Activated naive CD4-positive, alpha-beta T cell treated with anti-CD3 and anti-CD28 coated beads, Interleukin-2, amount 50 U/mL, for 24 hours (primary cell): ENCODE measurements around the gene IRF6.
"Not testable (repeated sequence)": the region's sequence is repeated elsewhere in the genome, so short reads cannot be mapped to it uniquely, and the experiment has no call there.

Experiments used
- H3K27ac Mint-ChIP-seq: one replicate; pipeline ENCODE4 v1.8.0; 2021; ENCODE audit warnings: mild to moderate bottlenecking, mixed read lengths
- H3K27me3 Mint-ChIP-seq: one replicate; pipeline ENCODE4 v1.8.0; 2021; ENCODE audit warnings: mixed read lengths
- H3K36me3 Mint-ChIP-seq: one replicate; pipeline ENCODE4 v1.8.0; 2021; ENCODE audit warnings: mixed read lengths
- H3K4me1 Mint-ChIP-seq: one replicate; pipeline ENCODE4 v1.8.0; 2021; ENCODE audit warnings: mixed read lengths
- H3K4me3 Mint-ChIP-seq: one replicate; pipeline ENCODE4 v1.8.0; 2021; ENCODE audit warnings: mild to moderate bottlenecking, mixed read lengths
- H3K9me3 Mint-ChIP-seq: one replicate; pipeline ENCODE4 v1.8.0; 2021; ENCODE audit warnings: mixed read lengths

The IRF6 gene

DNA sequence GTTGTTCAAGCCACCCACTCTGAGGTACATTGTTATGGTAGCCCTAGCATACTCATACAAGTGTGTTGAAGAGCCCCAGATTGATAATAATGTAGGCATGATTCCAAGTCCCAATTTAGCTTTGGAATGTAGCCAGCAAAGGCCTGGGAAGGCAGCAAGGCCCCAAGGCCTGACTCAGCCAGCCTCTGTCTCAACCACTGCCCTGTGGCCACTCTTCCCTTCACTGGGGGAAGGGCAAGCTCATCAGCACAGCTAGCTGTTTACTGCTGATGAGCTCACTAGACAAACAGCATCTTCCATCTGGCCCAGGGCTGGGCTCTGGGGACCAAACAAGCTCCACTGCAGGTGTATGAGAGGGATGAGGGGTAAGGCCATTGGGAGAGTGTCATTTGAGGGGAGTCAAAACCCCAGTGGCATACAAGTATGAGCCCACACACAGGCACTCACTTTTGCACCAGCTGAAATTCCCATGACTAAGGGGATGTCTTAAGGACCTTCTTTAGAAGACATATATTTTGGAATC, 2.2 kb upstream of the IRF6 start:
- Mint-ChIP-seq H3K27me3 (no peaks in the 10 kb centered on the region), H3K9me3 (no peaks in the 10 kb centered on the region), H3K36me3 (no peaks in the 10 kb centered on the region), H3K4me1 (peaks cover 7% of the 10 kb centered on the region), H3K4me3 (no peak overlapping the region), H3K27ac (no peak overlapping the region)

DNA sequence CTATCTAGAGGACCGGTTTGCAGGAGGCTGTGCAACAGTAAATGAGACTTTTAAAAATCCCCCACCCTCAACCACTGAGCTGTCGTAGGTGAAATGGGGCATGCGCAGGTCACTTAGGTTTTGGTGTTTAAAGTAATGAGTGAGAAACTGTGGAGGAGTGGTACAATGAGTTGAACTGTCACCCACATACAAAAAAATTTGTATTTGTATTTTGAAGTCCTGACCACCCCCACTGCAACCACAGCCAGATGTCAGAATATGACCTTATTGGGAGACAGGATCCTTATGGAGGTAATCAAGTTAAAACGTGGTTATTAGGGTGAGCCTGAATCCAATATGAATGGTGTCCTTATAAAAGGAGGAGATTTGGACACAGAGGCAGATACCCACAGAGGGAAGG, 1.6 kb upstream of the IRF6 start:
- H3K36me3 Mint-ChIP-seq = no peaks in the 10 kb centered on the region
- H3K4me3 Mint-ChIP-seq = no peak overlapping the region
- peaks cover 7% of the 10 kb centered on the region for H3K4me1 Mint-ChIP-seq
- H3K27ac Mint-ChIP-seq = no peak overlapping the region
- H3K9me3 Mint-ChIP-seq = no peaks in the 10 kb centered on the region
- H3K27me3 Mint-ChIP-seq = no peaks in the 10 kb centered on the region

DNA sequence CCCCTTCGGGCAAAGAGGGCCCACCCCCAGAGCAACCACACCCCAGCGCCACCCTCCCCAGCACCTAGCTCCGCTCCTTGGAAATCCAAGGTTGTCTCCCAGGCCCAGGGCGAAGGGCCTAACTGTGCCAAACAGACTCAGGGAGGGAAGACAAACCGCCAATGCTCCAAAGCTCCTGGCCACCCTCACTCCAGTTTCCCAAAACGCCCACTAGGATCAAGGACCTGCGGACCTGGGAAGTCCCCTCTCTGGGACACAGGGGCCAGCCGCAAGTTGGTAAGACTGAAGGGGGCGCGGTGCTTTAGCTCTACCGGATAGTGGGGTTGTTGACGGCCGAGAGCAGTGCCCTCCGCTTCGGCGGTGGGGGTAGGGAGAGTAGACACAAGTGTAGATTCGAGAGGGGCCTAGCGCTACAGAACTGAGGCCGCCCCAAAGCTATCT, 581 bp downstream of the IRF6 start:
- Mint-ChIP-seq H3K4me3 (peak overlapping the region; percentile 85), H3K27ac (no peak overlapping the region), H3K9me3 (no peaks in the 10 kb centered on the region), H3K4me1 (peaks cover 7% of the 10 kb centered on the region), H3K27me3 (no peaks in the 10 kb centered on the region), H3K36me3 (no peaks in the 10 kb centered on the region)

DNA sequence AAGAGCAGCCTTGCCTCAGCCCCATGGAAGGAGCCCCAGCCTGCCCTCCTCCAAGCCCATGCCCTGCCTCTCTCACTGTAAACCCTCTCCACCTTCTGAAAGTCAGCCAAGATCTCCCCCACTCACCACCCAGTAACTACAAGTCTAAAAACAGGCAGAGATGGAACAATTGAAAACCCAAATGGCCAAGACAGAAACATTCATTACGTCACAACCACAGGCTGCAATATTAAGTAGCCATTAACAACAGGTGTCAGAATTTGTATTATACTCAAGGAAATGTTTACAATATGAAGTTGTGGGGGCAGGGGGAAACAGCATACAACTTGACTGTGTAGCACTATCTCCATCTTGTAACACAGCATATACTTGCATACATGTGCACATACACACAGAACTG, 2.4 kb downstream of the IRF6 start:
- no peaks in the 10 kb centered on the region for H3K27me3 Mint-ChIP-seq
- H3K9me3 Mint-ChIP-seq = no peaks in the 10 kb centered on the region
- peaks cover 7% of the 10 kb centered on the region for H3K4me1 Mint-ChIP-seq
- no peaks in the 10 kb centered on the region for H3K36me3 Mint-ChIP-seq
- no peak overlapping the region for H3K4me3 Mint-ChIP-seq
- no peak overlapping the region for H3K27ac Mint-ChIP-seq

DNA sequence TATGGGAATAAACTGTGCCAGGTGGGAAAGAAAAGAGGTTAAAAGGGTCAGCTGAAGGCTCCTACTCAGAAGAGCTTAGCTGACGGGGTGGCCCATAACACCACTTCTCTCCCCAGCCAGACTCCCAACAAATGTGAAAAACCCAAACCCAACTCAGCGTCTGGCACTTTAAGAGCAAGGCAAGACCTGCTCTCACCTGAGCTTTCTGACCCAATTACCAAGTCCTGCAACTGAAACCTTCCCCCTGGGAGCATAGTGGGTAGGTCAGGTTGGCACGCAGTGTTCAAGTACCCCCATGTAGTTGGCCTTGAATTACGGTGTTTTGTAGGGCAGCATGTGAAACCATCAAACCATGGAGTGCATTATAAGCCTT, 3.2 kb downstream of the IRF6 start:
- Mint-ChIP-seq H3K4me1 (peaks cover 7% of the 10 kb centered on the region), H3K4me3 (no peak overlapping the region), H3K27ac (no peak overlapping the region), H3K36me3 (no peaks in the 10 kb centered on the region), H3K9me3 (no peaks in the 10 kb centered on the region), H3K27me3 (no peaks in the 10 kb centered on the region)

DNA sequence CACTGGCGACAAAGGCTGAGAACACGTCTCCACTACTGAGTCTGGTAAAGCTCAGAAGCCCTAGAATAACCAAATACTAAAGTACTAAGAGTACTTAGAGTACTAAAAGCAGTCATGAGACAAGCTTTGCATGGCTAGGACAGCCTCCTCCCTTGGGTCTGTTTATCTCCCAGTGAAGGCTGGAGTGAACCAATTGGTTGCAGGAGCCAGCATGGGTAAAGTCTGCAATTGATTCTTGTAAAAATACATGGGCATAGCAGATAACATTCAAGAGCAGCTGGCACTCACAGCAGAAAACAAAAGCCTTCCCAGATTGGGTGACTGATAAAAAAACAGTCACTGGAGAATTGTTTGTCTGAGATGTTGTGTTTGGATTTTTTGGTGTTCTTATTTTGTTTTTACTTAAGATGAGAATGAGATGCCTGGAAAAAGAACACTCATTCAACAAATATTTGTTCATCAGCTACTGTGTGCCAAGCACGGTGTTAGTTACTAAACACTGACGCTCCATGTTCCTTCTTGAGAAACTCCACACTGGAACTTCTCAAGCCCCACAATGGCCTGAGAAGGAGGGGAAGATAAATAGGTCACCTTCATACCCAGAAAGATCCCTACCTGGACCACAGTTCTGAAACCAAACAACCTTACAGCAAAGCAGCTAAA, 3.7 kb downstream of the IRF6 start:
- no peaks in the 10 kb centered on the region for H3K36me3 Mint-ChIP-seq
- no peaks in the 10 kb centered on the region for H3K9me3 Mint-ChIP-seq
- no peak overlapping the region for H3K4me3 Mint-ChIP-seq
- no peak overlapping the region for H3K27ac Mint-ChIP-seq
- no peaks in the 10 kb centered on the region for H3K27me3 Mint-ChIP-seq
- peaks cover 7% of the 10 kb centered on the region for H3K4me1 Mint-ChIP-seq

DNA sequence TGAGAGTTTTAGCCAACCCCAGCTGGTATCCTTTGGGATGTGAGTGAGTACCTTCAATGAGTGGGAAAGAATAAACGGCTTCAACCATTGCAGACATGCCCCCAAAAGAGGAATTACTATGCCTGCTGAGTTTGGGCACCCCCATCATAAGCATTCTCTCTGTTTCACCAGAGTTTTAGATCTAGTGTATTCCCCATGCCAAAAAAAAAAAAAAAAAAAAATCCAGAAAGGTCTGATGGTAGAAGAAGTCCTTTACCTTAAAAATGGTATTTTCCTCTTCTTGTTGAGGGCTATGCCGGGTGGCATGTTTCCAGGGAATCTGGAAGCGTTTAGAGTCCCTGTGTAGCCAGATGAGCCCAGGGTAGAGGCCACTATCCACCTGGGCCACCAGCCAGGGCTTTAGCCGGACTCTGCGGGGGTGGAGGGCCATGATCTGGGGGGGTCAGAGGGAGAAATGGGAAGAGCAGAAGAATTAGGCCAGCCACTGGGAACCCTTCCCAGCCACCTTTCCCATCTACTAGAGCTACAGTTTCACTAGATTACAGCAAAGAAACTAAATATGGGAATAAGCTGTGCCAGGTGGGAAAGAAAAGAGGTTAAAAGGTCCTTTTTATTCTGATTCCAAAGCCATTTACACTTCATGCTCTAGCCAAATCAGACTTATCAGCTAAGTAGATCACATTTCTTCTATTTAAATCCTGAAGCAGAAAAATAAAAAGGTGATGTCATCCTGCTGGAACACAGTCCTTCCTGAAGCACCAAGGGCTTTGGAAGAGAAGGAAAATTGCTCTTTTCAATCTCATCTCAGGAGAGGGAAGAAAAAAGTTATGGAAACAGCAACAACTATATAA, 4.7 kb downstream of the IRF6 start:
- Mint-ChIP-seq H3K36me3 (no peaks in the 10 kb centered on the region), H3K9me3 (no peaks in the 10 kb centered on the region), H3K4me3 (no peak overlapping the region), H3K4me1 (peaks cover 6% of the 10 kb centered on the region), H3K27me3 (no peaks in the 10 kb centered on the region), H3K27ac (no peak overlapping the region)

DNA sequence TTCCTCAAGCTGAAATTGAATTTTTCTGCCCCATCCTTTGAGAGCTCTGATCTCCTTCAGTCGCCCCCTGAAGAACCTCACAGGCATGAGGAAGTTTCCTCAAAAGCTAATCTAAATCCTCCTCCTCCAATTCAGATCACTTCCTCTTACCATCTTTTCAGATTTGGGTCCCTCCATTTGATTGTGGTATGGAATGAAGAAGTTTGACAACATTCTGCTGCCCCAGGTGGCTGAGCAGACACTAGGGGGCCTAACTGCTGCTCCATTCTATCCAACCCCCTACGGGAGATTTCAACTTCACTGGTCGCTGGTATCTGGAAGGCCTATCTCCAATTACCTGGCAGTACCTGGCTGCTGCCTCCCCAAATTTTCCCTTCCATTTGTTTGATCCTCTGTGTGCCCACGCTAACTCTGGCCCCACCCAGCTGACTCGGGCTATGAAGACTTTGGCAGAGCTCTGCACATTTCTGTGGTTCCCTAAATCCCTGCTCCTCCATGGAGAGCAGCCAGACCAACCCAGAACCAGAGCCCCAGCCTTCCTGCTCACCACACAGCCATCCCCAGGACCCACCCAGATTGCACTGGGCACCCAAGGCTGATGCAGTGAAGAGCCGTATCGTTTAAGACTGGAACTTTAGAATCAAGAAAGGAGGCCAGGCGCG, 7.8 kb downstream of the IRF6 start:
- Mint-ChIP-seq H3K4me1 (no peaks in the 10 kb centered on the region), H3K36me3 (peaks cover 3% of the 10 kb centered on the region), H3K9me3 (peaks cover 5% of the 10 kb centered on the region), H3K27ac (no peak overlapping the region), H3K27me3 (peaks cover 2% of the 10 kb centered on the region), H3K4me3 (no peak overlapping the region)

DNA sequence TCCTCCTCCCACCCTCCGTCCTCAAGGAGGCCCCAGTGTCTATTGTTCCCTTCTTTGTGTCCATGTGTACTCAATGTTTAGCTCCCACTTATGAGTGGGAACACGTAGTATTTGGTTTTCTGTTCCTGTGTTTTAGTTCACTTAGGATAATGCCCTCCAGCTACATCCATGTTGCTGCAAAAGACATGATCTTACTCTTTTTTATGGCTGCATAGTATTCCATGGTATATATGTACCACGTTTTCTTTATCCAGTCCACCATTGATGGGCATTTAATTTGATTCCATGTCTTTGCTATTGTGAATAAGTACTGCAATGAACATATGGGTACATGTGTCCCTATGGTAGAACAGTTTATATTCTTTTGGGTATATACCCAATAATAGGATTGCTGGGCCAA, 12.2 kb downstream of the IRF6 start:
- not testable (repeated sequence) for H3K4me1 Mint-ChIP-seq, H3K27ac Mint-ChIP-seq, H3K27me3 Mint-ChIP-seq, H3K36me3 Mint-ChIP-seq, H3K9me3 Mint-ChIP-seq
- peak overlapping the region; percentile 12 for H3K4me3 Mint-ChIP-seq

DNA sequence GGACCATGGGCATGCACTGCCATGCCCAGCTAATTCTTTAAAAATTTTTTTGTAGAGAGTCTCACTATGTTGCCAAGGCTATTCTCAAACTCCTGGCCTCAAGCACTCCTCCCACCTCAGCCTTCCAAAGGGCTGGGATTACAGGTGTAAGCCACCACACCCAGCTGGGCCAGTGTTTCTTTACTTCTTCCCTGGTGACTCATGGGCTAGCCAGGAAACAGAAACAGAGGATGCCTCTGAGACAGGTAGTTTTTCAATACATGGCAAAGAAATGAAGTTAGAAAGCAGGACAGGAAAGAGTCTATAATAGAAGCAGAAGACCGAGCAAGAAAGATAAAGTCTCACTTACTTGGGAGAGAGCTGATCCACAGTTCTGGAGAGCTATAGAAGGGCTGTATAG, 14.0 kb downstream of the IRF6 start:
- Mint-ChIP-seq H3K27ac (no peak overlapping the region), H3K4me3 (no peak overlapping the region), H3K4me1 (no peaks in the 10 kb centered on the region), H3K36me3 (peaks cover 7% of the 10 kb centered on the region), H3K9me3 (peaks cover 5% of the 10 kb centered on the region), H3K27me3 (peaks cover 6% of the 10 kb centered on the region)

DNA sequence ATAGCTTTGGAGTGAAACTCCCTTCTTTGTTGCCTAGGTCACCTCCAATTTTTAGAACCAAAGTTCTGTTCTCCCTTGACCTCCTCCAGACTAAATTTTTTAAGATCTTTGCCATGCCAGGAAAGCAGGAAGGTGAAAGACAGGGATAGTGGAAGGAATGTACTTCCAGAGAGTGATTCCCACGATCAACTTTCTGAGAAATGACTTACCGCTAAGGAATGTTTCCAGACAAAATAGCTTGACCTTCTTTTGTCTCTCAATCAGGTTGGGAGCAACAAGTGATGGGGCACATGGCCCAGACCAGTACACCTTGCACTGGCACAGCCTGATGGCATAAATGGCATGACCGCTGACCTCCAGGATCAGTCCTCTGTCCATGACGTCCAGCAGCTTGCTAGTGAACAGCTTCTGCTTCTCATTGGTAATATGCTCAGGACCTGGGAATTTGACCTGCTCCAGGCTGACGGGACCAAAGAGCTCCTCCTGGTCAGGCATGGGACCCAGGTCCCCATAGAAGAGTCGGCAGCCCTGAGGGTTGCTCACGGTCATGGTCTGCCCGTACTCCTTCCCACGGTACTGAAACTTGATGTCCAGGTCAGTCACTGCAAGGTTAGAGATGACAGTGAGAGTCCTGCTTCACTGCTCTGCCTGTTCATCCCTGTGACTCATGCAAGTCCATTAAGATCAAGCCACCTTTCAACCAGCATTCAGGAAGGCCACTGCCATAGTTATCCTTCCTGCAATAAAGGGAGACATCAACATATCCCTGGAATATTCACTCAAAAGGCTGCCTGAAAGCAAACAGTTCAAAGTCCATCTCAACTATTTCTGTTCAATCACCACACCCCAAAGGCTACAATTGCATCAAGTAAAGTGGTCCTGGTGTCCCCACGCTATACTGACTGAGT, 15.4 kb downstream of the IRF6 start:
- Mint-ChIP-seq H3K9me3 (peaks cover 5% of the 10 kb centered on the region), H3K4me1 (peaks cover 2% of the 10 kb centered on the region), H3K27me3 (peaks cover 6% of the 10 kb centered on the region), H3K36me3 (peaks cover 7% of the 10 kb centered on the region), H3K4me3 (no peak overlapping the region), H3K27ac (peak overlapping the region; percentile 5)

DNA sequence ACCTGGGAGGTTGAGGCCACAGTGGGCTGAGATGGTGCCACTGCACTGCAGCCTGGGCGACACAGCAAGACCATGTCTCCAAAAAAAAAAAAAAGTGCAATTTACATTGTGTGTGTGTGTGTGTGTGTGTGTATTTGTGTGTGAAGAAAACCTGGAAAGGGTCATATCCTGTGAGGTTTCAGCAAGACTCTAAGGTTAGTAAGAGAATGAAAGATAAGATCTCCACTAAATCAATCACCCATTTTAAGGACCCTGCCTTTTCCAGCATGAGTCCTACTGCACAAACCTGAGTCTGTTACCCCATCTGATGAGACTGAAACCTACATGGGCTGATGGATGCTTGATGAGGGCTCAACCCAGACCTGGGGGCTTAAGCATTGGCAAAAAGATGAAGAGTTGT, 16.7 kb downstream of the IRF6 start:
- Mint-ChIP-seq H3K36me3 (peaks cover 10% of the 10 kb centered on the region), H3K9me3 (peaks cover 5% of the 10 kb centered on the region), H3K27ac (no peak overlapping the region), H3K4me1 (peaks cover 14% of the 10 kb centered on the region), H3K27me3 (peaks cover 6% of the 10 kb centered on the region), H3K4me3 (no peak overlapping the region)

DNA sequence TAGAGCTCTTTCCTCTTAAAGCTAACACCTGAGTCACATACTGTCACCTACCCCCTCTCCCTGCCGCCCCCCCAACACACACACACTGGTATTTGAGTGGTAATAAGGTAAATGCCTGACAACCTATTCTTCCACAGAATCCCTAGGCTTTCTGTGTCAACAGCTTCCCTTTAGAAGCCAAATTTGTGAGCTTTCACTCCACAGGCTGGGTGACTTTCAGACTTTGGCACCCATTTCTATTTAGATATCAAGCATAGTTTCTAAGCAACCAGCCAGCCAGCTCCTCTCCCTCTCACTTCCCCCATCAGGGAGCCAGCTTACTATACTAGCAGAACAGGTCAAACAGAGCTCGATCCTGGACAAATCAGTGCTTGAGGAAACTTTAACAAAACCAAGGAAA, 18.4 kb downstream of the IRF6 start:
- Mint-ChIP-seq H3K36me3 (peaks cover 7% of the 10 kb centered on the region), H3K9me3 (no peaks in the 10 kb centered on the region), H3K27ac (no peak overlapping the region), H3K4me3 (no peak overlapping the region), H3K27me3 (peaks cover 4% of the 10 kb centered on the region), H3K4me1 (peaks cover 26% of the 10 kb centered on the region)

DNA sequence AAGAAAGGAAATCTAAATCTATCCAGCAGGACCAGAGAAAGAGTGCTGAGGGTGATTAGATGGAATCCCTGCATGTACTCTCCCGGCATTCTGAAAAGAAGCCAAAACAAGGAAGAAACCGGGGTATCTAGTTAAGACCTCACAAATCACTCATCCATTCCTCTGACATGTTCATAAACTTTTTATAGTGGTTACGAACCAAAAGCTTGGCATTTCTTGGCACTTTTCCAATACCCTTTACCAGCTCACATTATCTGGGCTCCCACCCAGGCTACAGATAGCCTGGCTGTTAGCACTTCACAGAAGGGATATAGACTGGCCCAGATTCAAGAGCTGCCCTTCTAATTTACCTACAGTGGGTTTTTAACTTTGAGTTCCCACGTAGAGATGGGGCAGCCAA, 19.8 kb downstream of the IRF6 start:
- peaks cover 11% of the 10 kb centered on the region for H3K36me3 Mint-ChIP-seq
- H3K27ac Mint-ChIP-seq = no peak overlapping the region

DNA sequence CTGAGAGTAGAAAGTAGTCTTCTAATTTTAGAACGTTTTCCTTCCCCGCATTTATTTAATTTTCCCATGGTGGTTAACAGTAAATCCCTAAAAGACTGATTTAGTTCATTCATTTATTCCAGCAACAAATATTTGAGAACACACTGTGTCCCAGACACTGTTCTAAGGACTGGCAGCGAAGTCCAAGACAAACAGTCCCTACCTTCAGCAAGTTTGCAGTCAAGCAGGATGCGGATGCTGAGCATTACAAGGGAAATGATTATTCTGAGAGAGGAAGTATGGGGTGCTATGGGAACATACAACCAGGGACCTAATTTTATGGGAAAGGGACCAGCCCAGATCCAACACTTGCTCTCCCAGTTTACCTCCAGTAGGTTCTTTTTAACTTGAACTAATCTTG, 20.4 kb downstream of the IRF6 start:
- H3K4me1 Mint-ChIP-seq = peaks cover 26% of the 10 kb centered on the region
- peak overlapping the region; percentile 100 for H3K27ac Mint-ChIP-seq
- no peaks in the 10 kb centered on the region for H3K9me3 Mint-ChIP-seq
- peaks cover 2% of the 10 kb centered on the region for H3K27me3 Mint-ChIP-seq
- H3K4me3 Mint-ChIP-seq = peak overlapping the region; percentile 99
- H3K36me3 Mint-ChIP-seq = peaks cover 9% of the 10 kb centered on the region

More for the DNA sequence above, 19.8 kb downstream of the IRF6 start:
- no peaks in the 10 kb centered on the region for H3K9me3 Mint-ChIP-seq
- H3K4me1 Mint-ChIP-seq = peaks cover 26% of the 10 kb centered on the region
- H3K4me3 Mint-ChIP-seq = no peak overlapping the region
- peaks cover 2% of the 10 kb centered on the region for H3K27me3 Mint-ChIP-seq
